Upper lobe of left lung (tissue), 6 donors: Measurements from ENCODE around the gene BTBD9. TPM values are rescaled to one million over a fixed set of nuclear protein-coding genes. Genes with fewer than 3 reads are reported as not detected.

Source experiments
- ATAC-seq, 2 donors: fragments of 200-7000 bp; cut with Tn5 transposase; one replicate each; pipeline ENCODE4 v1.9.1; 2022; ENCODE audit warnings: mild to moderate bottlenecking in 2 of 2, moderate library complexity in 2 of 2; ENCODE audit not compliant: low FRiP score in 2 of 2
- DNase-seq, 2 donors: peaks; one replicate each; pipeline ENCODE4 v3.0.0-alpha.2; 2019 to 2020
- H3K27ac ChIP-seq, 4 donors: fragments of 200-600 bp; sonication (generic); one replicate each; pipeline ENCODE4 v1.5.1; 2016 to 2019
- H3K27me3 ChIP-seq, 4 donors: fragments of 200-600 bp; sonication (generic); one replicate each; pipeline ENCODE4 v1.5.1; 2017 to 2019
- H3K36me3 ChIP-seq, 4 donors: fragments of 200-600 bp; sonication (generic); one replicate each; pipeline ENCODE4 v1.5.1; 2016 to 2019
- H3K4me1 ChIP-seq, 4 donors: fragments of 200-600 bp; sonication (generic); one replicate each; pipeline ENCODE4 v1.5.1; 2018 to 2019
- H3K4me3 ChIP-seq, 4 donors: fragments of 200-600 bp; sonication (generic); one replicate each; pipeline ENCODE4 v1.5.1; 2017 to 2019; ENCODE audit warnings: mild to moderate bottlenecking in 2 of 4, moderate library complexity in 1 of 4
- H3K9me3 ChIP-seq, 4 donors: fragments of 200-600 bp; sonication (generic); one replicate each; pipeline ENCODE4 v1.5.1; 2018 to 2019
- EP300 ChIP-seq, 4 donors: sonication (generic); formaldehyde crosslinking; IDR thresholded peaks; one replicate each; pipeline ENCODE4 v1.5.1; 2017; ENCODE audit warnings: antibody characterized with exemption in 4 of 4, control low read depth in 2 of 4
- POLR2A ChIP-seq, 4 donors: fragments of 450-650 bp; IDR thresholded peaks; one replicate each; pipeline ENCODE4 v1.5.1; 2016 to 2017; ENCODE audit warnings: antibody characterized with exemption in 4 of 4, mild to moderate bottlenecking in 2 of 4
- POLR2AphosphoS5 ChIP-seq, 2 donors: sonication (generic); formaldehyde crosslinking; IDR thresholded peaks; one replicate each; pipeline ENCODE4 v1.5.1; 2017; ENCODE audit warnings: antibody characterized with exemption in 2 of 2
- WGBS, 2 donors: methylation state at CpG; one replicate each; pipeline ENCODE4 v1.1.5; 2017 to 2018; 5-methylcytosine and 5-hydroxymethylcytosine counted together
- total RNA-seq, 6 donors: library from RNA; depleted of rRNA in 4 of 6; stranded (reverse); fragments of >200 nt in 4 of 6; gene quantifications; one replicate each; pipeline versions ENCODE4 v1.1.0 to v1.2.1, GENCODE V29; 2016 to 2021
- TF ChIP-seq, protein P1 (sequence below), 6 experiments: fragments of 450-650 bp in 4 of 6; fragments of 200-600 bp in 2 of 6; sonication (generic) in 2 of 6; IDR thresholded peaks; one replicate each; pipeline ENCODE4 v1.5.1; 2016 to 2019; ENCODE audit warnings: antibody characterized with exemption in 6 of 6
- donor health status: DM: no; HTN: no; CAD: no; lungs with moderate emphysema.
- donor health status: DM: no; HTN: yes; CAD: no; lungs with severe emphysema.

Gene BTBD9
- total RNA-seq, 6 donors from 2014 or later: 18.2 to 60.8 (median 44.9) TPM

DNA sequence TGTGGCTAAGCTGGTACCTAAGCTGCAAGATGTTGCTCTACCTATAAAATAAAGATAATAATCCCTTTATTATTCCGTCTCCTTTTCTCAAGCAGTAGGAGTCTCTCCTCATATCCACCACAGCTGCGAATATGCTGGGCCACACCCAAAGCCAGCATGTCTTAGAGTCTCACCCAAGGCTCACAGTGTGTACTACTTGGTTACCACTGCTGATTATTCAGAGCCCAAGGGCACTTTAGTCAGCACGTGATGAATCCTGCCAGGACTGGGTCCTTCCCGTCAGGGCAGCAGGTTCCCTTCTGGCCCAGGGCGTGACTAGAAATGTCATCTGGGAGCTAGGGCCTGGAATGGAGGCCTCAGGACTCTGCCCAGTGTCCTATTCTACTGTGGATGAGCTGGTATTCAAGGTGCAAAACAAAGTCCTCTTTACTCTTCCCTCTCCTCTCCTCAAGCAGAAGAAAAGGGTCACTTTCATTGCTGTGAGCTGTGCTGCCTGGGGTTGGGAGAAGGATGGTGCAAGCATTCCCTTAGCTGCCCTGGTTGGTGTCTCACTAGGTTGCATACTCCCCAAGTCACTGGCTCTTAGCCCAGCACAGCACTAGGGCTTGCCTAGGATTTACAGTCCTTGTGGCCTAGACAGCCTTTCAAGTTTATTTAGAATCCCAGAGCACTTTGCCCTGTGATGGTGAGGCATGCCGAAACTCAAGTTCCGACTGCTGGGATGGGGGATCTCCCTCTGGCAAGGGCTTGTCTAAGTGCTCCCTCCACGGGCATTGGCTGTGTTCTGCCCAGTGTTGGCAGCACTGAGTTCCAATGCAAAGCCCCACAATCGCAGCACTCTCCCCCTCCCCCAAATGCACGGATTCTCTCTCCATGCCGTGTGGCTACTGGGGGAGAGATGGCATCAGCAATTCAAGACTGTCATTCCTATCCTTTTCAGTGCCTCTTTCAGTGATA lies 320.2 kb downstream of the BTBD9 start:
- H3K4me1 ChIP-seq: peaks cover 0 to 3% (median 0%) of the 10 kb centered on the region in 4 donors
- ATAC-seq (peak in 1 of 2 donors; percentile 11), DNase-seq (peak in 1 of 2 donors; percentile 25)
- no peaks in the 10 kb centered on the region for H3K9me3 ChIP-seq
- no peaks in the 10 kb centered on the region for H3K36me3 ChIP-seq
- H3K27ac ChIP-seq: no peak overlapping the region
- no peak overlapping the region for H3K4me3 ChIP-seq
- WGBS, 2 donors: 76 to 91% methylated on average over 9 to 11 of the region's 11 CpGs
- H3K27me3 ChIP-seq: no peaks in the 10 kb centered on the region
- no peak for TF ChIP-seq POLR2A (IDR thresholded peaks at IDR 0.05)

DNA sequence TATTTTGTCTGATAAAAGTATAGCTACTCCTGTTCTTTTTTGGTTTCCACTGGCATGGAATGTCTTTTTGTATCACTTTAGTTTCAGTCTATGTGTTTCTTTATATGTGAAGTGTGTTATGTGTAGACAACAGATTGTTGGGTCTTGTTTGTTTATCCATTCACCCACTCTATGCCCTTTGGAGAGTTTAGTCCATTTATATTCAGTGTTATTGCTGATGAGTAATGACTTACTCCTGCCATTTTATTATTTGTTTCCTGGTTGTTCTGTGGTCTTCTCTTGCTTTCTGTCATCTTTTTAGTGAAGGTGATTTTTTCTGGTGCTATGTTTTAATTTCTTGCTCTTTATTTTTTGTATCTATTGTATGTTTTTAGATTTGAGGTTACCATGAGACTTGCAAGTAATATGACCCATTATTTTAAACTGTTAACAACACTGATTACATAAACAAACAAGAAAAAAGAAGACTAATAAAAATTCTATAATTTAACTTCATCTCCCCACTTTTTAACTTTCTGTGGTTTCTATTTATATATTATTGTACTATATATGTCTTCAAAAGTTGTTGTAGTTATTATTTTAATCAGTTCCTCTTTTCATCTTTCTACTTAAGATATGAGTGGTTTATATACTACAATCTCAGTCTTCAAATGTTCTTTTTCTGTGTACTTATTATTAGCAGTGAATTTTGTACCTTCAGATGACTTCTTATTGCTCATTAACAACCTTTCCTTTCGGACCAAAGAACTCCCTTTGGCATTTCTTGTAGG lies 323.4 kb downstream of the BTBD9 start:
- ATAC-seq (no peak), DNase-seq (no peak)
- Histone ChIP-seq H3K4me3 (no peak overlapping the region), H3K4me1 (peaks cover 0 to 3% (median 0%) of the 10 kb centered on the region in 4 donors), H3K27ac (no peak overlapping the region), H3K27me3 (no peaks in the 10 kb centered on the region), H3K9me3 (no peaks in the 10 kb centered on the region), H3K36me3 (no peaks in the 10 kb centered on the region)
- no peak for TF ChIP-seq POLR2A (IDR thresholded peaks at IDR 0.05)
- TF ChIP-seq EP300 (IDR thresholded peaks at IDR 0.05): no peak
- TF ChIP-seq, protein P1, sequence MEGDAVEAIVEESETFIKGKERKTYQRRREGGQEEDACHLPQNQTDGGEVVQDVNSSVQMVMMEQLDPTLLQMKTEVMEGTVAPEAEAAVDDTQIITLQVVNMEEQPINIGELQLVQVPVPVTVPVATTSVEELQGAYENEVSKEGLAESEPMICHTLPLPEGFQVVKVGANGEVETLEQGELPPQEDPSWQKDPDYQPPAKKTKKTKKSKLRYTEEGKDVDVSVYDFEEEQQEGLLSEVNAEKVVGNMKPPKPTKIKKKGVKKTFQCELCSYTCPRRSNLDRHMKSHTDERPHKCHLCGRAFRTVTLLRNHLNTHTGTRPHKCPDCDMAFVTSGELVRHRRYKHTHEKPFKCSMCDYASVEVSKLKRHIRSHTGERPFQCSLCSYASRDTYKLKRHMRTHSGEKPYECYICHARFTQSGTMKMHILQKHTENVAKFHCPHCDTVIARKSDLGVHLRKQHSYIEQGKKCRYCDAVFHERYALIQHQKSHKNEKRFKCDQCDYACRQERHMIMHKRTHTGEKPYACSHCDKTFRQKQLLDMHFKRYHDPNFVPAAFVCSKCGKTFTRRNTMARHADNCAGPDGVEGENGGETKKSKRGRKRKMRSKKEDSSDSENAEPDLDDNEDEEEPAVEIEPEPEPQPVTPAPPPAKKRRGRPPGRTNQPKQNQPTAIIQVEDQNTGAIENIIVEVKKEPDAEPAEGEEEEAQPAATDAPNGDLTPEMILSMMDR (IDR thresholded peaks at IDR 0.05): no peak
- TF ChIP-seq POLR2AphosphoS5 (IDR thresholded peaks at IDR 0.05): no peak
- 87 to 100% methylated on average over 1 of the region's 1 CpG for WGBS, 2 donors

DNA sequence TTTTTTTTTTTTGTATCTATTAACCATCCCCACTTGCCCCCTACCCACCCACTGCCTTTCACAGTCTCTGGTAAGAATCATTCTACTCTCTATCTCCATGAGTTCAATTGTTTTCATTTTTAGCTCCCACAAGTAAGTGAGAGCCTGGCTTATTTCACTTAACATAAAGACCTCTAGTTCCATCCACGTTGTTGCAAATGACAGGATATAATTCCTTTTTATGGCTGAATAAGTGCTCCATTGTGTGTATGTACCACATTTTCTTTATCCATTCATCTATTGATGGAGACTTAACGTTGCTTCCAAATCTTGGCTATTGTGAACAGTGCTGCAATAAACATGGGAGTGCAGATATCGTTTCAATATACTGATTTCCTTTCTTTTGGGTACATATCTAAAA lies 328.5 kb downstream of the BTBD9 start:
- WGBS, 2 donors: 84 to 89% methylated on average over 3 of the region's 3 CpGs
- Histone ChIP-seq H3K4me3 (no peak overlapping the region), H3K27ac (no peak overlapping the region), H3K4me1 (peaks cover 0 to 14% (median 4%) of the 10 kb centered on the region in 4 donors), H3K36me3 (no peaks in the 10 kb centered on the region), H3K9me3 (no peaks in the 10 kb centered on the region), H3K27me3 (no peaks in the 10 kb centered on the region)
- no peak for DNase-seq
- ATAC-seq: no peak
- TF ChIP-seq, protein P1 (IDR thresholded peaks at IDR 0.05): no peak
- TF ChIP-seq POLR2AphosphoS5 (IDR thresholded peaks at IDR 0.05) (no peak), EP300 (IDR thresholded peaks at IDR 0.05) (no peak), POLR2A (IDR thresholded peaks at IDR 0.05) (no peak)

DNA sequence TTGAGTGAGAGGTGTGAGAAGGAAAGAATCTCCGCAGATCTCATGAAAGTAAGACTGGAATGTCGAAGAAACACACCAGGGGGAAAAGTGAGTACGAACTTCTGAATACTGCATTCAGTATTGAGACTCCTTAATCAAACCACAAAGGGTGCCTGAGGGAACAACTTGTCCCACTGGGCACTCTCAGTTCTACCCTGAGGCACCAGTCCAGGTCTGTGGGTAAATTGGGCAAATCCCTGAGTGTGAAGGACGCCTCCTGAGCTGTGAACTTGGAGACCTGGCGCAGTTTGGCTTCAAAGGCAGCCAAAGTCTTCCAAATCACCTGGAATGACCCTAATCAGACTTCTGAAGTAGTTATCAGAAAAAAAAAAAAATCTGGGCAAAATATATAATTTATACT lies 329.7 kb downstream of the BTBD9 start:
- DNase-seq (peak in 1 of 2 donors; percentile 76), ATAC-seq (peak in 1 of 2 donors; percentile 89)
- peak in 2 of 4 donors; percentile 34 to 81 for TF ChIP-seq EP300 (IDR thresholded peaks at IDR 0.05)
- TF ChIP-seq POLR2A (IDR thresholded peaks at IDR 0.05): no peak
- H3K9me3 ChIP-seq: no peaks in the 10 kb centered on the region
- H3K27ac ChIP-seq: peak overlapping the region in 1 of 4 donors; percentile 53
- no peaks in the 10 kb centered on the region for H3K36me3 ChIP-seq
- no peaks in the 10 kb centered on the region for H3K27me3 ChIP-seq
- 66 to 76% methylated on average over 5 of the region's 5 CpGs for WGBS, 2 donors
- H3K4me3 ChIP-seq: no peak overlapping the region
- peaks cover 0 to 14% (median 4%) of the 10 kb centered on the region in 4 donors for H3K4me1 ChIP-seq

DNA sequence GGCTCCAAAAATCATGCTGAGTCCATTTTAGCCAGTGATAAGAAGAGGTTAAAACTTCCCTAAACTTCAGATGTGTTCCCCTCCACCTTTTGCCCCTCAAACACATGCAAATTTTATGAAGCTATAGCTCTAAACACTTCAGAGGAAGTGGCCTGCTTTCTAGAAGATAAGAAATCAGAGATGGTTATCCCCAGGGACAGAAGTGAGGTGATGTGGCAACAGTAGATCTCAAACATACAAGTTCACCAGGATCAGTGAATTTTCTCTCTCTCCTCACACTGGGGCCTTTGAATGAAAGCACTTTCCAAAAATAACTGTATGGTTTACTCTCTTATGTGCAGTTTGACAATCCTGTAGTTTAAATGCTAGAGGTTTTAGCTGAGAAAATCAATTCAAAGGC lies 332.0 kb downstream of the BTBD9 start:
- Histone ChIP-seq H3K27me3 (no peaks in the 10 kb centered on the region), H3K9me3 (no peaks in the 10 kb centered on the region), H3K27ac (no peak overlapping the region), H3K4me1 (peaks cover 0 to 14% (median 4%) of the 10 kb centered on the region in 4 donors), H3K36me3 (no peaks in the 10 kb centered on the region), H3K4me3 (no peak overlapping the region)
- ATAC-seq: no peak
- no peak for DNase-seq
- TF ChIP-seq EP300 (IDR thresholded peaks at IDR 0.05) (no peak), POLR2A (IDR thresholded peaks at IDR 0.05) (no peak), POLR2AphosphoS5 (IDR thresholded peaks at IDR 0.05) (no peak)
- TF ChIP-seq, protein P1 (IDR thresholded peaks at IDR 0.05): no peak
